Suprapubic skin (tissue), 3 donors: Measurements from ENCODE around the gene ADAM8.

Source experiments
- CTCF ChIP-seq, 2 donors: fragments of 200-600 bp in 1 of 2; fragments of 450-650 bp in 1 of 2; sonication (generic) in 1 of 2; IDR thresholded peaks; one replicate each; pipeline ENCODE4 v1.5.1; 2016 to 2019; ENCODE audit warnings: antibody characterized with exemption in 2 of 2, mild to moderate bottlenecking in 1 of 2, moderate library complexity in 1 of 2
- POLR2A ChIP-seq, 2 donors: fragments of 450-650 bp; IDR thresholded peaks; one replicate each; pipeline ENCODE4 v1.6.1; 2017; ENCODE audit warnings: antibody characterized with exemption in 2 of 2, mild to moderate bottlenecking in 2 of 2, moderate library complexity in 2 of 2

- TF ChIP-seq CTCF (IDR thresholded peaks at IDR 0.05) (no peak), POLR2A (IDR thresholded peaks at IDR 0.05) (no peak)
These were observed 39.5 kb downstream of the ADAM8 start for GRCh38 chr10:133237241-133237587.
